GM12878 (cell line): ENCODE measurements around the gene PROKR1. TPM values are rescaled to one million over a fixed set of nuclear protein-coding genes. Genes with fewer than 3 reads are reported as not detected.

ENCODE experiments used
- ATAC-seq: fragments of 200-7000 bp; cut with Tn5 transposase; 3 replicates; pipeline ENCODE4 v1.9.1; 2020; ENCODE audit warnings: mild to moderate bottlenecking, moderate library complexity
- Bru-seq: library from RNA; stranded (reverse); fragments of 400-500 nt; gene quantifications from one replicate; lab custom pipeline; 2021; lab: Mats Ljungman, UMichigan
- BruChase-seq, 2 experiments: library from RNA; stranded (reverse); fragments of 400-500 nt; gene quantifications; one replicate each; lab custom pipeline; 2021; lab: Mats Ljungman, UMichigan
- BruUV-seq: library from RNA; stranded (reverse); fragments of 400-500 nt; replicated peaks from 2 replicates; lab custom pipeline; 2021; lab: Mats Ljungman, UMichigan
- CTCF ChIA-PET: fragments of 300-600 bp; sonication (Branson Sonifier 250); formaldehyde crosslinking; extraction: SDS; loops from one replicate; lab custom pipeline; 2021; ENCODE audit warnings: inconsistent platforms; lab: Yijun Ruan, JAX
- POLR2A ChIA-PET: fragments of 350-600 bp; formaldehyde crosslinking; extraction: SDS; loops from one replicate; lab custom pipeline; 2021; ENCODE audit warnings: inconsistent platforms; lab: Charles Lee
- RAD21 ChIA-PET: fragments of 300-600 bp; sonication (Branson Sonifier 250); formaldehyde crosslinking; loops from one replicate; lab custom pipeline; 2023; ENCODE audit warnings: antibody characterized with exemption; ENCODE audit not compliant: unreplicated experiment; lab: Charles Lee
- SMC1A ChIA-PET: fragments of 300-600 bp; sonication (Branson Sonifier 250); formaldehyde crosslinking; loops from one replicate; lab custom pipeline; 2023; ENCODE audit not compliant: unreplicated experiment, uncharacterized antibody; lab: Charles Lee
- DNase-seq: peaks from one replicate; pipeline ENCODE4 v3.0.0-alpha.2; 2011; ENCODE audit warnings: low read depth, low spot score
- FAIRE-seq: peaks from 3 replicates; lab custom pipeline; 2011; peaks lifted over from hg19 to GRCh38; lab: Jason Lieb, UNC
- H2AFZ ChIP-seq: 2 replicates; pipeline ENCODE4 v1.6.0; 2011; ENCODE audit warnings: low read depth, low read length, control low read depth; ENCODE audit not compliant: control insufficient read depth
- H3K27ac ChIP-seq: 2 replicates; pipeline ENCODE4 v1.5.1; 2011; ENCODE audit warnings: control low read depth; ENCODE audit not compliant: control insufficient read depth, insufficient read depth
- H3K27me3 ChIP-seq, 2 experiments: replicated peaks in 1 of 2; 2 replicates each; pipeline versions ENCODE4 v1.6.0 to v1.6.1; 2011; ENCODE audit warnings: low read length in 1 of 2; ENCODE audit not compliant: control insufficient read depth in 2 of 2, insufficient read depth in 2 of 2
- H3K36me3 ChIP-seq, 2 experiments: 2 replicates each; pipeline ENCODE4 v1.5.1; 2011; ENCODE audit warnings: low read length in 1 of 2; ENCODE audit not compliant: control insufficient read depth in 2 of 2, insufficient read depth in 2 of 2
- H3K4me1 ChIP-seq: 2 replicates; pipeline ENCODE4 v1.6.1; 2011; ENCODE audit warnings: mild to moderate bottlenecking, low read length, moderate library complexity, mixed read lengths; ENCODE audit not compliant: control insufficient read depth, insufficient read depth
- H3K4me2 ChIP-seq: 2 replicates; pipeline ENCODE4 v1.6.0; 2011; ENCODE audit warnings: control low read depth; ENCODE audit not compliant: control insufficient read depth, insufficient read depth
- H3K4me3 ChIP-seq: fragments of 200-600 bp; sonication (generic); 2 replicates; pipeline ENCODE4 v1.5.1; 2016
- H3K79me2 ChIP-seq: 2 replicates; pipeline ENCODE4 v1.6.0; 2011; ENCODE audit warnings: low read length; ENCODE audit not compliant: control insufficient read depth, insufficient read depth
- H3K9ac ChIP-seq: 2 replicates; pipeline ENCODE4 v1.8.0; 2011; ENCODE audit warnings: low read length, control low read depth, mixed read lengths; ENCODE audit not compliant: control insufficient read depth, insufficient read depth
- H3K9me3 ChIP-seq: replicated peaks from 3 replicates; pipeline ENCODE4 v1.5.1; 2011; ENCODE audit warnings: mild to moderate bottlenecking, low read length; ENCODE audit not compliant: control insufficient read depth, insufficient read depth
- H4K20me1 ChIP-seq: 2 replicates; pipeline ENCODE4 v1.6.0; 2011; ENCODE audit not compliant: control insufficient read depth, insufficient read depth
- SUZ12 ChIP-seq: fragments of 200-600 bp; sonication (generic); IDR thresholded peaks from one replicate; pipeline ENCODE4 v1.6.1; 2018; ENCODE audit warnings: antibody characterized with exemption, mild to moderate bottlenecking; ENCODE audit not compliant: unreplicated experiment
- ZBTB40 ChIP-seq: fragments of 450-650 bp; IDR thresholded peaks from 2 replicates; pipeline ENCODE4 v1.6.1; 2016; ENCODE audit warnings: mild to moderate bottlenecking, moderate library complexity, borderline replicate concordance
- WGBS: methylation state at CpG from one replicate; pipeline ENCODE4 v1.1.6; 2016; ENCODE audit warnings: low lambda C conversion rate; ENCODE audit not compliant: insufficient replicate concordance, insufficient coverage; ENCODE audit errors: missing lambda C conversion rate; 5-methylcytosine and 5-hydroxymethylcytosine counted together
- in situ Hi-C: fragments of 300-500 bp; cut with MboI; formaldehyde crosslinking; loops from 9 replicates; pipeline ENCODE4 v1.14.3; 2018; ENCODE audit warnings: mixed read lengths
- intact Hi-C: fragments of 100-400 bp; cut with micrococcal nuclease; formaldehyde crosslinking; loops from one replicate; pipeline ENCODE4 v1.14.2; 2022; ENCODE audit not compliant: unreplicated experiment
- long read RNA-seq, 2 experiments: library from polyadenylated mRNA; unstranded; transcript quantifications; one replicate each; pipeline ENCODE4 v2.0.0, GENCODE V29; 2019 to 2020
- polyA minus RNA-seq, 3 experiments: library from RNA; depleted of rRNA, polyadenylated mRNA; stranded (reverse); fragments of >200 nt; gene quantifications; 2 replicates each; pipeline ENCODE4 v1.2.3, GENCODE V29; 2011
- polyA plus RNA-seq, 11 experiments: library from polyadenylated mRNA; depleted of rRNA in 4 of 11; unstranded in 6 of 11; stranded (reverse) in 5 of 11; fragments of >200 nt; fragmentation: Nextera tagmentation in 4 of 11; fragmentation: Illumina TruSeq in 1 of 11; extraction: Ambion mirVana in 4 of 11; extraction: Trizol in 1 of 11; gene quantifications; 1 replicate in 1 of 11; 2 replicates in 10 of 11; pipeline versions ENCODE4 v1.2.1 to v1.2.3, GENCODE V29; 2011 to 2016; ENCODE audit warnings: inconsistent platforms in 2 of 11, missing spikeins in 2 of 11, low read depth in 1 of 11
- total RNA-seq, 4 experiments: library from RNA; depleted of rRNA in 3 of 4; stranded (reverse); fragments of >200 nt in 3 of 4; fragmentation: Illumina TruSeq in 1 of 4; extraction: Trizol in 1 of 4; gene quantifications; 2 replicates each; pipeline versions ENCODE4 v1.2.1 to v1.2.3, GENCODE V29; 2013 to 2021

PROKR1 gene
- total RNA-seq (2013; cell fraction: nucleolus; rRNA removed) = not detected in 2 replicates
- total RNA-seq (2014; rRNA removed) = not detected in 2 replicates
- total RNA-seq (2014; rRNA removed; fragmentation: Illumina TruSeq; extraction: Trizol) = not detected in 2 replicates
- total RNA-seq (2021) = not detected in 2 replicates
- not detected for polyA plus RNA-seq (2011; ENCODE audit: low read depth)
- polyA plus RNA-seq (2011; rRNA removed) = 0.01 TPM in 1 of 2 replicates, not detected in the other
- polyA plus RNA-seq (2011; cell fraction: cytosol; rRNA removed) = not detected in 2 replicates
- 0.03 TPM in 1 of 2 replicates, not detected in the other for polyA plus RNA-seq (2011; cell fraction: nucleus; rRNA removed)
- not detected in 2 replicates for polyA plus RNA-seq (2012)
- polyA plus RNA-seq (2014; fragmentation: Illumina TruSeq; extraction: Trizol) = 0.01 TPM in 1 of 2 replicates, not detected in the other
- under 1 TPM in 1 of 2 experiments, not detected in 1; 0.02 TPM for polyA plus RNA-seq (2014; fragmentation: Nextera tagmentation; extraction: Ambion mirVana)
- polyA plus RNA-seq (2014; rRNA removed) = not detected in 2 replicates
- polyA plus RNA-seq (2016; fragmentation: Nextera tagmentation; extraction: Ambion mirVana) = not detected
- not detected in 2 replicates for polyA minus RNA-seq (2011; rRNA and poly(A)+ RNA removed)
- not detected in 2 replicates for polyA minus RNA-seq (2011; cell fraction: cytosol; rRNA and poly(A)+ RNA removed)
- polyA minus RNA-seq (2011; cell fraction: nucleus; rRNA and poly(A)+ RNA removed) = not detected in 2 replicates
- not detected for Bru-seq, nascent RNA
- BruChase-seq, experiment 1, labeled RNA remaining after a 6-hour chase = not detected
- percentile 16 among the genes with signal in this experiment for BruChase-seq, experiment 2, labeled RNA remaining after a 2-hour chase
- long read RNA-seq, experiment 1 = 0 reads
- long read RNA-seq, experiment 2 = 0 reads

- Histone ChIP-seq H3K4me3 (no peak within 1 kb of the TSS), H3K9me3 (no peaks in the 10 kb centered on the region; the same call in 1 of the 3 replicates), H3K27ac (no peak within 1 kb of the TSS), H3K36me3 (no peaks in the 10 kb centered on the region), H3K9ac (no peak within 1 kb of the TSS), H3K79me2 (no peaks in the 10 kb centered on the region), H3K4me2 (peak within 1 kb of the TSS; percentile 38; the same call in 1 of the 2 replicates), H4K20me1 (no peaks in the 10 kb centered on the region), H3K4me1 (no peaks in the 10 kb centered on the region), H2AFZ (no peak within 1 kb of the TSS), H3K27me3 (peaks cover 5 to 23% of the 10 kb centered on the region in 2 experiments)
- ATAC-seq = no peak
- POLR2A ChIA-PET = no interaction called here
- 6% methylated on average over 69 of the region's 86 CpGs for WGBS
- intact Hi-C loops (no loop called here), in situ Hi-C loops (no loop called here)
- CTCF ChIA-PET = no interaction called here
- no TSS peak for BruUV-seq
- FAIRE-seq = no peak
- no peak for DNase-seq
- TF ChIP-seq ZBTB40 (no peak), SUZ12 (peak; percentile 98)
- RAD21 ChIA-PET = no interaction called here
- SMC1A ChIA-PET = no interaction called here
These were observed at the start of gene PROKR1 for GRCh38 chr2:68643011-68643873. TSS of gene PROKR1 (plus strand) at chr2:68643579. CDS start at chr2:68645822, 2,243 bp downstream.
